MCF 10A (cell line): Measurements from ENCODE around the gene LRRC49. TPM values are rescaled to one million over a fixed set of nuclear protein-coding genes. Genes with fewer than 3 reads are reported as not detected.

ENCODE experiments used
- BruUV-seq: library from RNA; stranded (reverse); fragments of 400-500 nt; replicated peaks from 2 replicates; lab custom pipeline; 2021; lab: Mats Ljungman, UMichigan
- CTCF ChIA-PET: fragments of 300-600 bp; sonication (Branson Sonifier 250); formaldehyde crosslinking; extraction: SDS; loops from one replicate; lab custom pipeline; 2021; ENCODE audit warnings: antibody characterized with exemption, inconsistent platforms; lab: Yijun Ruan, JAX
- POLR2A ChIA-PET: fragments of 300-600, 350-650 bp; sonication (Branson Sonifier 250); formaldehyde crosslinking; extraction: SDS; loops from one replicate; lab custom pipeline; 2020; ENCODE audit warnings: antibody characterized with exemption, inconsistent platforms; lab: Yijun Ruan, JAX
- DNase-seq: peaks from one replicate; pipeline ENCODE4 v3.0.0-alpha.2; 2018; ENCODE audit not compliant: unreplicated experiment
- H3K27ac Mint-ChIP-seq: one replicate; pipeline ENCODE4 v1.8.0; 2022; ENCODE audit warnings: mild to moderate bottlenecking, low read depth, mixed read lengths; ENCODE audit not compliant: unreplicated experiment
- H3K27me3 Mint-ChIP-seq: one replicate; pipeline ENCODE4 v1.8.0; 2022; ENCODE audit warnings: mixed read lengths; ENCODE audit not compliant: insufficient read depth, unreplicated experiment
- H3K36me3 Mint-ChIP-seq: one replicate; pipeline ENCODE4 v1.8.0; 2022; ENCODE audit warnings: mild to moderate bottlenecking, moderate library complexity, mixed read lengths; ENCODE audit not compliant: insufficient read depth, unreplicated experiment
- H3K4me1 Mint-ChIP-seq: one replicate; pipeline ENCODE4 v1.8.0; 2022; ENCODE audit warnings: mixed read lengths; ENCODE audit not compliant: insufficient read depth, unreplicated experiment
- H3K4me3 Mint-ChIP-seq: one replicate; pipeline ENCODE4 v1.8.0; 2022; ENCODE audit warnings: mild to moderate bottlenecking, moderate library complexity, mixed read lengths; ENCODE audit not compliant: unreplicated experiment
- H3K9me3 Mint-ChIP-seq: one replicate; pipeline ENCODE4 v1.8.0; 2022; ENCODE audit warnings: mixed read lengths; ENCODE audit not compliant: unreplicated experiment
- CTCF ChIP-seq: fragments of 200-600 bp; IDR thresholded peaks from one replicate; pipeline ENCODE4 v1.8.0; 2022; ENCODE audit warnings: antibody characterized with exemption, mild to moderate bottlenecking; ENCODE audit not compliant: unreplicated experiment
- intact Hi-C: fragments of 100-400 bp; cut with micrococcal nuclease; formaldehyde crosslinking; loops from 2 replicates; pipeline ENCODE4 v1.14.1; 2022
- total RNA-seq: library from RNA; stranded (reverse); gene quantifications from 2 replicates; pipeline ENCODE4 v1.2.3, GENCODE V29; 2022

LRRC49 gene
- total RNA-seq, 1 experiment from 2014 or later: 8.4 TPM

- CTCF ChIA-PET: interaction anchor here (0.7 to 1.1 kb wide), 6 partner anchors 18 to 933 kb away, joined by 3 to 5 read pairs (median 3); no protein-coding TSS in a partner anchor
- BruUV-seq: TSS peak; percentile 35
- DNase-seq: peak; percentile 58
- Mint-ChIP-seq H3K4me3 (peak overlapping the region; percentile 87), H3K27me3 (no peaks in the 10 kb centered on the region), H3K27ac (peak overlapping the region; percentile 53), H3K9me3 (no peaks in the 10 kb centered on the region), H3K4me1 (peaks cover 17% of the 10 kb centered on the region), H3K36me3 (no peaks in the 10 kb centered on the region)
- TF ChIP-seq CTCF: peak; percentile 34
- POLR2A ChIA-PET: interaction anchor here (0.7 to 1.1 kb wide), 3 partner anchors 11 to 132 kb away, joined by 3 read pairs; no protein-coding TSS in a partner anchor
- intact Hi-C loops: loop anchor here (1.0 to 10.0 kb wide), 6 partner anchors 36 to 909 kb away; no protein-coding TSS in a partner anchor
Observed at GRCh38 chr15:70892912-70893560, 410 bp downstream of the LRRC49 start.

- Mint-ChIP-seq H3K4me3 (no peak overlapping the region), H3K4me1 (peaks cover 7% of the 10 kb centered on the region), H3K27ac (no peak overlapping the region), H3K27me3 (no peaks in the 10 kb centered on the region), H3K36me3 (peaks cover under 1% of the 10 kb centered on the region), H3K9me3 (peaks cover 5% of the 10 kb centered on the region)
- TF ChIP-seq CTCF: no peak
- CTCF ChIA-PET: no interaction called here
- no TSS peak for BruUV-seq
- peak; percentile 48 for DNase-seq
- intact Hi-C loops: no loop called here
- POLR2A ChIA-PET: interaction anchor here (0.7 kb wide), 1 partner anchor 394 kb away, joined by 4 read pairs; no protein-coding TSS in a partner anchor
Observed at GRCh38 chr15:70902107-70902506, 9.5 kb downstream of the LRRC49 start.

GRCh38 chr15:70906842-70907241, 14.2 kb downstream of the LRRC49 start:
- H3K4me3 Mint-ChIP-seq: no peak overlapping the region
- no peak for DNase-seq
- intact Hi-C loops: no loop called here
- H3K4me1 Mint-ChIP-seq: peaks cover 7% of the 10 kb centered on the region
- no peak for TF ChIP-seq CTCF
- H3K36me3 Mint-ChIP-seq: peaks cover 6% of the 10 kb centered on the region
- no peak overlapping the region for H3K27ac Mint-ChIP-seq
- H3K9me3 Mint-ChIP-seq: peaks cover 19% of the 10 kb centered on the region
- no peaks in the 10 kb centered on the region for H3K27me3 Mint-ChIP-seq
- CTCF ChIA-PET: interaction anchor here (0.7 kb wide), 1 partner anchor 82 kb away, joined by 3 read pairs; no protein-coding TSS in a partner anchor
- POLR2A ChIA-PET: interaction anchor here (0.7 to 1.6 kb wide), 2 partner anchors 16 to 538 kb away, joined by 3 to 4 read pairs; no protein-coding TSS in a partner anchor
- BruUV-seq: no TSS peak

GRCh38 chr15:70907784-70908471, 15.3 kb downstream of the LRRC49 start:
- H3K9me3 Mint-ChIP-seq: peaks cover 19% of the 10 kb centered on the region
- ChIA-PET CTCF (no interaction called here), POLR2A (no interaction called here)
- no peak overlapping the region for H3K4me3 Mint-ChIP-seq
- intact Hi-C loops: no loop called here
- H3K36me3 Mint-ChIP-seq: peaks cover 6% of the 10 kb centered on the region
- peak; percentile 20 for TF ChIP-seq CTCF
- DNase-seq: no peak
- H3K4me1 Mint-ChIP-seq: no peaks in the 10 kb centered on the region
- no TSS peak for BruUV-seq
- no peaks in the 10 kb centered on the region for H3K27me3 Mint-ChIP-seq
- no peak overlapping the region for H3K27ac Mint-ChIP-seq
